Lung (tissue), 12 donors: ENCODE data around the gene ADAMTS17. TPM values are rescaled to one million over a fixed set of nuclear protein-coding genes. Genes with fewer than 3 reads are reported as not detected.
A peak's percentile ranks its signal among the peaks of the same experiment; 100 is the strongest.

Experiments used
- ATAC-seq: fragments of 200-7000 bp; cut with Tn5 transposase; one replicate; pipeline ENCODE4 v1.9.1; 2020; ENCODE audit warnings: moderate number of reproducible peaks; ENCODE audit not compliant: insufficient read depth, low FRiP score
- DNase-seq, 3 donors: peaks; one replicate each; pipeline ENCODE4 v3.0.0-alpha.2; 2013 to 2017
- H3K27ac ChIP-seq, 2 donors: one replicate each; pipeline ENCODE4 v1.5.1; 2013; ENCODE audit warnings: mild to moderate bottlenecking in 2 of 2, moderate library complexity in 2 of 2, control low read depth in 1 of 2, inconsistent platforms in 1 of 2, low read depth in 1 of 2, low read length in 1 of 2
- H3K27me3 ChIP-seq, 3 donors: one replicate each; pipeline ENCODE4 v1.5.1; 2013; ENCODE audit warnings: low read length in 2 of 3; ENCODE audit not compliant: control insufficient read depth in 3 of 3, insufficient read depth in 3 of 3
- H3K36me3 ChIP-seq, 4 donors: one replicate each; pipeline ENCODE4 v1.5.1; 2013; ENCODE audit warnings: low read length in 4 of 4, mild to moderate bottlenecking in 1 of 4, moderate library complexity in 1 of 4; ENCODE audit not compliant: control insufficient read depth in 4 of 4, insufficient read depth in 4 of 4
- H3K4me1 ChIP-seq, 5 donors: one replicate each; pipeline ENCODE4 v1.5.1; 2013; ENCODE audit warnings: low read length in 5 of 5, mild to moderate bottlenecking in 2 of 5, moderate library complexity in 1 of 5; ENCODE audit not compliant: control insufficient read depth in 5 of 5, insufficient read depth in 5 of 5
- H3K4me3 ChIP-seq: one replicate; pipeline ENCODE4 v1.5.1; 2013; ENCODE audit warnings: mild to moderate bottlenecking, control low read depth, moderate library complexity
- H3K9ac ChIP-seq, 2 donors: one replicate each; pipeline ENCODE4 v1.5.1; 2013; ENCODE audit warnings: low read length in 2 of 2, control low read depth in 1 of 2; ENCODE audit not compliant: insufficient read depth in 1 of 2
- H3K9me3 ChIP-seq, 4 donors: one replicate each; pipeline ENCODE4 v1.5.1; 2013; ENCODE audit warnings: low read length in 3 of 4, mild to moderate bottlenecking in 1 of 4, moderate library complexity in 1 of 4; ENCODE audit not compliant: control insufficient read depth in 4 of 4, insufficient read depth in 3 of 4
- CTCF ChIP-seq: IDR thresholded peaks from 2 replicates; pipeline ENCODE4 v1.5.1; 2012; ENCODE audit warnings: mild to moderate bottlenecking; ENCODE audit errors: control extremely low read depth, extremely low read depth
- WGBS, 2 donors: extraction: QIAGEN DNeasy Blood & Tissue Kit; methylation state at CpG; one replicate each; pipeline ENCODE4 v1.1.7; 2013; 5-methylcytosine and 5-hydroxymethylcytosine counted together
- polyA plus RNA-seq, 2 donors: library from polyadenylated mRNA; stranded (reverse); fragments of 200-250 nt; gene quantifications; one replicate each; pipeline ENCODE4 v1.2.1, GENCODE V29; 2013
- total RNA-seq, 2 donors: library from RNA; depleted of rRNA in 1 of 2; stranded (reverse); fragments of >200 nt in 1 of 2; gene quantifications; one replicate each; pipeline ENCODE4 v1.2.1, GENCODE V29; 2014 to 2021
- donor health status: control.
- donor health status: control.
- donor health status: Bipolar disorder and iron deficiency.
- donor health status: healthy.
- donor health status: DM: yes; HTN: yes; CAD: no.

The ADAMTS17 gene
- total and polyA plus RNA-seq, 4 donors, result 0.47 to 6.6 (median 2.2) TPM

- H3K9ac ChIP-seq, result no peak overlapping the region
- TF ChIP-seq CTCF, result no peak
- WGBS, 2 donors, result 83 to 85% methylated on average over 15 of the region's 15 CpGs
- H3K27ac ChIP-seq, result no peak overlapping the region
- H3K9me3 ChIP-seq, result peaks cover 0 to 13% (median 8%) of the 10 kb centered on the region in 4 donors
- peaks cover 0 to 4% (median 0%) of the 10 kb centered on the region in 5 donors for H3K4me1 ChIP-seq
- H3K27me3 ChIP-seq, result no peaks in the 10 kb centered on the region
- DNase-seq, result peak in 1 of 3 donors; percentile 32
- H3K4me3 ChIP-seq, result no peak overlapping the region
- no peak for ATAC-seq
- H3K36me3 ChIP-seq, result no peaks in the 10 kb centered on the region
These were observed 173.8 kb downstream of the ADAMTS17 start for GRCh38 chr15:100167884-100168375.

DNA sequence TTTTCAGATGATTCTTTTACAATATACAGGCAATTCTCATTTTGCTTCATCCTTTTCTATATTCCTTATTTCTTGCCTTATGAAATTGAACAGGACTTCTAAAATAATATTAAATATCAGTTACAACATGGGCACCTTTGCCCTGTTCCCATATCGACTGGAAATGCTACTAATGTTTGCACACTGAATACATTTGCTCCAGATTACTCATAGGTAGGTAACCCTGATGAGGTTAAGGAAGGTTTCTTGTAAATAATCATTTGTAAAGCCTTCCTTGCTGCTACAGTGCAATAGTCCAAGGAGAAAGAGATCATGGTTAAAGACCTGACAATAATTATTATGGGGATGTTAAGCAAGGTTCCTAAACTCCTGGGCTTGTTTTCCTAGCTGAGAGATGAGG lies 175.5 kb downstream of the ADAMTS17 start:
- Histone ChIP-seq H3K27ac (no peak overlapping the region), H3K9ac (no peak overlapping the region), H3K9me3 (peaks cover 0 to 2% (median 0%) of the 10 kb centered on the region in 4 donors), H3K36me3 (no peaks in the 10 kb centered on the region), H3K4me1 (peaks cover 0 to 4% (median 0%) of the 10 kb centered on the region in 5 donors), H3K4me3 (no peak overlapping the region), H3K27me3 (no peaks in the 10 kb centered on the region)
- DNase-seq (no peak), ATAC-seq (no peak)
- TF ChIP-seq CTCF, result no peak
- WGBS, 2 donors, result 81 to 89% methylated on average over 1 of the region's 1 CpG

- no peak overlapping the region for H3K27ac ChIP-seq
- 88 to 92% methylated on average over 3 of the region's 3 CpGs for WGBS, 2 donors
- no peak for ATAC-seq
- H3K9ac ChIP-seq, result no peak overlapping the region
- H3K4me3 ChIP-seq, result no peak overlapping the region
- H3K36me3 ChIP-seq, result no peaks in the 10 kb centered on the region
- no peak for TF ChIP-seq CTCF
- DNase-seq, result no peak
- H3K4me1 ChIP-seq, result peaks cover 0 to 4% (median 0%) of the 10 kb centered on the region in 5 donors
- no peaks in the 10 kb centered on the region for H3K9me3 ChIP-seq
- H3K27me3 ChIP-seq, result no peaks in the 10 kb centered on the region
These were observed 177.8 kb downstream of the ADAMTS17 start for GRCh38 chr15:100163961-100164360.

DNA sequence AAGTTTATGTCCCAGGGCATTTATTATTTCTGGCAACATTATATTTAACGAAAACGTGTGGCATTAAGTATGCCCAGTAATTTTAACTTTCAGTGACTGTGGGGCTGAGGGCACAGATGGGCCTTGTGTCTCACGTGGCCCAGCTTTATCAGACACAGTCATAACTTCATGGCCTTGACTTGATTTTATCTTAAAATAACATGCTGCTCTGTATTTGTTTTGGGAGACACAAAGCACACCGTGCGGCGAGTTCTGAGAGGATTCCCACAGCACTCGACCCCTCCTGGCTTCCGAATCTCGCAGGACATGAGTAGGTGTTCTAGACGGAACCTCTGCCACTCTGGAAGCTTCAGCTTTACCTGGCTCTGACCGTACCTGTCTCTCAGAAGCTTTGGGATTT lies 180.8 kb downstream of the ADAMTS17 start:
- ATAC-seq, result no peak

More for the DNA sequence above, 180.8 kb downstream of the ADAMTS17 start:
- no peaks in the 10 kb centered on the region for H3K9me3 ChIP-seq
- H3K36me3 ChIP-seq, result no peaks in the 10 kb centered on the region
- no peak for DNase-seq
- no peak overlapping the region for H3K9ac ChIP-seq
- no peak overlapping the region for H3K27ac ChIP-seq
- WGBS, 2 donors, result 82 to 86% methylated on average over 11 of the region's 11 CpGs
- TF ChIP-seq CTCF, result no peak
- H3K27me3 ChIP-seq, result no peaks in the 10 kb centered on the region
- H3K4me1 ChIP-seq, result no peaks in the 10 kb centered on the region
- H3K4me3 ChIP-seq, result no peak overlapping the region
